Keratinocyte (primary cell): Measurements from ENCODE around the gene CDC20B. TPM values are rescaled to one million over a fixed set of nuclear protein-coding genes. Genes with fewer than 3 reads are reported as not detected.

Source experiments
- DNase-seq: peaks from one replicate; pipeline ENCODE4 v3.0.0-alpha.2; 2011; ENCODE audit warnings: low read depth, missing footprints, low spot score
- FAIRE-seq: peaks from 2 replicates; lab custom pipeline; 2011; peaks lifted over from hg19 to GRCh38; lab: Jason Lieb, UNC
- H2AFZ ChIP-seq: 2 replicates; pipeline ENCODE4 v1.6.0; 2012; ENCODE audit warnings: low read length, control low read depth, inconsistent platforms; ENCODE audit not compliant: control insufficient read depth
- H3K27ac ChIP-seq: 2 replicates; pipeline ENCODE4 v1.5.1; 2011; ENCODE audit warnings: low read length; ENCODE audit not compliant: control insufficient read depth, insufficient read depth
- H3K27me3 ChIP-seq: 3 replicates; pipeline ENCODE4 v1.6.0; 2011; ENCODE audit warnings: low read length; ENCODE audit not compliant: control insufficient read depth, insufficient read depth; ENCODE audit errors: extremely low read depth
- H3K36me3 ChIP-seq, 2 experiments: 2 replicates in 1 of 2; 3 replicates in 1 of 2; pipeline ENCODE4 v1.5.1; 2011; ENCODE audit warnings: low read length in 2 of 2, mild to moderate bottlenecking in 1 of 2; ENCODE audit not compliant: control insufficient read depth in 2 of 2, insufficient read depth in 2 of 2; ENCODE audit errors: extremely low read depth in 1 of 2
- H3K4me1 ChIP-seq: 3 replicates; pipeline ENCODE4 v1.5.1; 2011; ENCODE audit warnings: low read length; ENCODE audit not compliant: control insufficient read depth, insufficient read depth; ENCODE audit errors: extremely low read depth
- H3K4me2 ChIP-seq: 3 replicates; pipeline ENCODE4 v1.6.0; 2011; ENCODE audit warnings: low read depth, low read length; ENCODE audit not compliant: control insufficient read depth, insufficient read depth; ENCODE audit errors: extremely low read depth
- H3K4me3 ChIP-seq, 3 experiments: fragments of 200-600 bp in 1 of 3; sonication (generic) in 1 of 3; 2 replicates in 2 of 3; 3 replicates in 1 of 3; pipeline ENCODE4 v1.5.1; 2011 to 2016; ENCODE audit warnings: low read length in 3 of 3, mild to moderate bottlenecking in 3 of 3, control low read depth in 2 of 3, inconsistent platforms in 1 of 3, low read depth in 1 of 3, mixed read lengths in 1 of 3, mixed run types in 1 of 3, moderate library complexity in 1 of 3; ENCODE audit not compliant: control insufficient read depth in 2 of 3, insufficient read depth in 2 of 3; ENCODE audit errors: extremely low read depth in 1 of 3
- H3K79me2 ChIP-seq: 2 replicates; pipeline ENCODE4 v1.6.0; 2012; ENCODE audit warnings: low read length; ENCODE audit not compliant: control insufficient read depth, insufficient read depth
- H3K9ac ChIP-seq: 3 replicates; pipeline ENCODE4 v1.6.0; 2011; ENCODE audit warnings: low read length; ENCODE audit not compliant: control insufficient read depth, insufficient read depth; ENCODE audit errors: extremely low read depth
- H3K9me1 ChIP-seq: 3 replicates; pipeline ENCODE4 v1.6.0; 2011; ENCODE audit warnings: low read length; ENCODE audit not compliant: control insufficient read depth, insufficient read depth; ENCODE audit errors: extremely low read depth
- H3K9me3 ChIP-seq: 2 replicates; pipeline ENCODE4 v1.5.1; 2012; ENCODE audit warnings: low read depth, low read length; ENCODE audit not compliant: control insufficient read depth
- H4K20me1 ChIP-seq: 3 replicates; pipeline ENCODE4 v1.6.0; 2011; ENCODE audit warnings: low read length; ENCODE audit not compliant: control insufficient read depth, insufficient read depth; ENCODE audit errors: extremely low read depth
- EZH2 ChIP-seq: IDR thresholded peaks from one replicate; pipeline ENCODE4 v1.6.1; 2012; ENCODE audit warnings: inconsistent platforms, mild to moderate bottlenecking, low read length, moderate library complexity
- dilution Hi-C: fragments of 300-500 bp; cut with MboI; formaldehyde crosslinking; loops from one replicate; pipeline ENCODE4 v1.7.0; 2020; ENCODE audit warnings: low sequenced_read_pairs; ENCODE audit not compliant: extremely low pct_ligation_motif_present
- polyA plus RNA-seq, 5 experiments: library from polyadenylated mRNA; depleted of rRNA in 3 of 5; stranded (reverse) in 3 of 5; stranded (forward) in 1 of 5; unstranded in 1 of 5; fragments of >200 nt; gene quantifications; 1 replicate in 1 of 5; 2 replicates in 3 of 5; 3 replicates in 1 of 5; pipeline versions ENCODE4 v1.2.1 to v1.2.3, GENCODE V29; 2011 to 2012; ENCODE audit warnings: missing spikeins in 2 of 5, low read depth in 1 of 5, low replicate concordance in 1 of 5
- TF ChIP-seq, protein P1 (sequence below), 3 experiments: IDR thresholded peaks in 1 of 3; conservative IDR thresholded peaks in 1 of 3; optimal IDR thresholded peaks in 1 of 3; 2 replicates in 2 of 3; 3 replicates in 1 of 3; pipeline versions ENCODE3 to v1.5.1; 2011; ENCODE audit warnings: low read length in 3 of 3, mild to moderate bottlenecking in 3 of 3, moderate library complexity in 2 of 3, control low read depth in 1 of 3, inconsistent platforms in 1 of 3; ENCODE audit not compliant: insufficient read depth in 2 of 3; ENCODE audit errors: extremely low read depth in 1 of 3

Gene CDC20B
- polyA plus RNA-seq, 1 donor (not counting 4 experiments of a cell fraction or from before 2014, with no cell fraction given): 0.03 TPM

- Histone ChIP-seq H3K27me3 (peaks cover 20% of the 10 kb centered on the region), H3K36me3 (no peaks in the 10 kb centered on the region), H3K4me3 (no peak overlapping the region), H3K4me1 (peaks cover 24% of the 10 kb centered on the region), H4K20me1 (no peaks in the 10 kb centered on the region), H3K79me2 (no peaks in the 10 kb centered on the region), H2AFZ (no peak overlapping the region), H3K9ac (no peak overlapping the region), H3K9me3 (no peaks in the 10 kb centered on the region), H3K9me1 (no peaks in the 10 kb centered on the region), H3K4me2 (no peak overlapping the region), H3K27ac (no peak overlapping the region)
- FAIRE-seq (no peak), DNase-seq (no peak)
- dilution Hi-C loops: no loop called here
- TF ChIP-seq EZH2: no peak
- TF ChIP-seq, protein P1, sequence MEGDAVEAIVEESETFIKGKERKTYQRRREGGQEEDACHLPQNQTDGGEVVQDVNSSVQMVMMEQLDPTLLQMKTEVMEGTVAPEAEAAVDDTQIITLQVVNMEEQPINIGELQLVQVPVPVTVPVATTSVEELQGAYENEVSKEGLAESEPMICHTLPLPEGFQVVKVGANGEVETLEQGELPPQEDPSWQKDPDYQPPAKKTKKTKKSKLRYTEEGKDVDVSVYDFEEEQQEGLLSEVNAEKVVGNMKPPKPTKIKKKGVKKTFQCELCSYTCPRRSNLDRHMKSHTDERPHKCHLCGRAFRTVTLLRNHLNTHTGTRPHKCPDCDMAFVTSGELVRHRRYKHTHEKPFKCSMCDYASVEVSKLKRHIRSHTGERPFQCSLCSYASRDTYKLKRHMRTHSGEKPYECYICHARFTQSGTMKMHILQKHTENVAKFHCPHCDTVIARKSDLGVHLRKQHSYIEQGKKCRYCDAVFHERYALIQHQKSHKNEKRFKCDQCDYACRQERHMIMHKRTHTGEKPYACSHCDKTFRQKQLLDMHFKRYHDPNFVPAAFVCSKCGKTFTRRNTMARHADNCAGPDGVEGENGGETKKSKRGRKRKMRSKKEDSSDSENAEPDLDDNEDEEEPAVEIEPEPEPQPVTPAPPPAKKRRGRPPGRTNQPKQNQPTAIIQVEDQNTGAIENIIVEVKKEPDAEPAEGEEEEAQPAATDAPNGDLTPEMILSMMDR (optimal IDR thresholded peaks at IDR 0.05 in 1 of 3, IDR thresholded peaks at IDR 0.05 in 1 of 3, conservative IDR thresholded peaks at IDR 0.05 in 1 of 3; ENCODE audit: extremely low read depth in 1 of 3, insufficient read depth in 2 of 3, low read length in 3 of 3): no peak
Observed at GRCh38 chr5:55171471-55171870, 1.5 kb downstream of the CDC20B start.

DNA sequence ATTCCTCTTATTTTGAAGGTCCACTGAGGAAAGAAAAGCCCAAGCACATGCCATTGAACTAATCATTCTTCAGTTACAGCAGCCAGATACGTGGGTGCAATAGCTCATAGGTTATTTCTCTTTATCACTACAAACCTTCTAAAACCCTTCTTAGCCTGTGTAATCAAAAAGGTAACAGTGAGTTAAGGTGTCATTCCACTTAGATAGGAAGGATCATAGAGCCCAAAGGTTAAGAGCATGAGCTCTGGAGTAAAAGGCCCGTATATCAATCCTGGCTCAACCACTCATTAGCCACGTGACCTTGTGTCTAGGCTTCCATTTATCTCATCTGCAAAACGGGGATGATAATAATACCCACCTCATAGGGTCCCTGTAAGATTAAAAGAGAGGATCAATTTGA, 10.3 kb downstream of the CDC20B start:
- no peak for FAIRE-seq
- Histone ChIP-seq H3K4me2 (no peak overlapping the region), H3K27me3 (no peaks in the 10 kb centered on the region), H3K9me1 (no peaks in the 10 kb centered on the region), H3K9ac (no peak overlapping the region), H3K4me1 (peaks cover 5% of the 10 kb centered on the region), H3K79me2 (peaks cover 8% of the 10 kb centered on the region), H3K27ac (no peak overlapping the region), H2AFZ (no peak overlapping the region), H4K20me1 (no peaks in the 10 kb centered on the region), H3K36me3 (peaks cover 0 to 4% of the 10 kb centered on the region in 2 experiments), H3K9me3 (no peaks in the 10 kb centered on the region), H3K4me3 (no peak overlapping the region)
- dilution Hi-C loops: no loop called here
- no peak for DNase-seq
- no peak for TF ChIP-seq EZH2
- TF ChIP-seq, protein P1 (optimal IDR thresholded peaks at IDR 0.05 in 1 of 3, IDR thresholded peaks at IDR 0.05 in 1 of 3, conservative IDR thresholded peaks at IDR 0.05 in 1 of 3; ENCODE audit: extremely low read depth in 1 of 3, insufficient read depth in 2 of 3, low read length in 3 of 3): no peak
